Adrenal gland (tissue), 12 donors: Measurements from ENCODE around the gene SBNO2. TPM values are rescaled to one million over a fixed set of nuclear protein-coding genes. Genes with fewer than 3 reads are reported as not detected.
"Not testable (repeated sequence)": the region's sequence is repeated elsewhere in the genome, so short reads cannot be mapped to it uniquely, and the experiment has no call there.

Experiments
- DNase-seq, 7 donors: peaks; one replicate each; pipeline ENCODE4 v3.0.0-alpha.2; 2019 to 2020
- H3K27ac ChIP-seq, 5 donors: fragments of 200-600 bp; sonication (generic) in 4 of 5; 1 replicate in 3 of 5; 2 replicates in 2 of 5; pipeline versions ENCODE4 v1.5.1 to v1.8.0; 2016 to 2020; ENCODE audit warnings: mild to moderate bottlenecking in 1 of 5
- H3K27me3 ChIP-seq: fragments of 200-600 bp; 2 replicates; pipeline ENCODE4 v1.8.0; 2021
- H3K36me3 ChIP-seq, 2 donors: fragments of 200-600 bp; replicated peaks in 1 of 2; 1 replicate in 1 of 2; 2 replicates in 1 of 2; pipeline versions ENCODE4 v1.5.1 to v1.8.0; 2018 to 2022
- H3K4me1 ChIP-seq, 2 donors: fragments of 200-600 bp; replicated peaks in 1 of 2; 1 replicate in 1 of 2; 2 replicates in 1 of 2; pipeline versions ENCODE4 v1.5.1 to v1.8.0; 2018 to 2021
- H3K4me3 ChIP-seq, 4 donors: fragments of 200-600 bp; sonication (generic) in 3 of 4; one replicate each; pipeline ENCODE4 v1.5.1; 2016 to 2018
- H3K9me3 ChIP-seq, 3 donors: fragments of 200-600 bp; sonication (generic) in 1 of 3; replicated peaks in 1 of 3; 1 replicate in 2 of 3; 2 replicates in 1 of 3; pipeline versions ENCODE4 v1.5.1 to v1.8.0; 2016 to 2021
- CTCF ChIP-seq, 6 experiments: fragments of 450-650 bp in 4 of 6; fragments of 200-600 bp in 2 of 6; sonication (generic) in 1 of 6; IDR thresholded peaks; 1 replicate in 5 of 6; 2 replicates in 1 of 6; pipeline versions ENCODE4 v1.5.1 to v1.8.0; 2016 to 2021; ENCODE audit warnings: antibody characterized with exemption in 6 of 6, mild to moderate bottlenecking in 2 of 6, moderate library complexity in 1 of 6
- POLR2A ChIP-seq, 2 donors: fragments of 450-650 bp; IDR thresholded peaks; one replicate each; pipeline ENCODE4 v1.6.1; 2017; ENCODE audit warnings: antibody characterized with exemption in 2 of 2, mild to moderate bottlenecking in 2 of 2, moderate library complexity in 1 of 2
- WGBS, 4 donors: extraction: QIAGEN DNeasy Blood & Tissue Kit in 2 of 4; methylation state at CpG; one replicate each; pipeline versions ENCODE4 v1.1.5 to v1.1.7; 2013 to 2017; 5-methylcytosine and 5-hydroxymethylcytosine counted together
- intact Hi-C, 2 donors: fragments of 100-400 bp; cut with DNase I; formaldehyde crosslinking; loops; one replicate each; pipeline versions ENCODE4 v1.14.1 to v1.15.0; 2022 to 2023
- polyA plus RNA-seq, 3 donors: library from polyadenylated mRNA; stranded (reverse); fragments of 200-250 nt in 2 of 3; fragments of 350-450 nt in 1 of 3; fragmentation: Illumina TruSeq in 1 of 3; extraction: RNeasy Lipid Tissue Mini Kit (QIAGEN cat#74804) in 1 of 3; gene quantifications; one replicate each; pipeline ENCODE4 v1.2.3, GENCODE V29; 2013 to 2014
- total RNA-seq, 9 donors: library from RNA; depleted of rRNA in 4 of 9; stranded (reverse); fragments of >200 nt in 4 of 9; fragments of 120-200 nt in 1 of 9; fragmentation: NEBNext Ultra II Directional in 1 of 9; extraction: Animal tissue kit (Norgen Biotek cat#: 25700) in 1 of 9; gene quantifications; one replicate each; pipeline versions ENCODE4 v1.1.0 to v1.2.4, GENCODE V29; 2013 to 2023
- donor health status: healthy with polysubstance abuse.
- donor health status: Bipolar disorder and iron deficiency.
- donor health status: DM: yes; HTN: yes; CAD: no.
- donor health status: DM: no; HTN: no; CAD: no.
- donor health status: DM: no; HTN: no; CAD: no.
- donor health status: DM: yes; HTN: yes; CAD: no.

Gene SBNO2
- total and polyA plus RNA-seq, 12 donors, result 13.6 to 176 (median 74.7) TPM

GRCh38 chr19:1211494-1212234 lies 37.6 kb upstream of the SBNO2 start:
- no peaks in the 10 kb centered on the region for H3K9me3 ChIP-seq
- H3K36me3 ChIP-seq, result peaks cover 0 to 10% of the 10 kb centered on the region in 2 donors
- no peak for TF ChIP-seq POLR2A (IDR thresholded peaks at IDR 0.05)
- intact Hi-C loops, result no loop called here
- no peaks in the 10 kb centered on the region for H3K27me3 ChIP-seq
- peak in 3 of 7 donors; percentile 15 to 35 (median 30) for DNase-seq
- H3K4me1 ChIP-seq, result peaks cover 61 to 81% of the 10 kb centered on the region in 2 donors
- WGBS, 4 donors, result 85 to 89% (median 87%) methylated on average over 17 to 33 of the region's 33 CpGs
- no peak overlapping the region for H3K4me3 ChIP-seq
- H3K27ac ChIP-seq, result peak overlapping the region in 2 of 5 donors; percentile 8 to 78

- intact Hi-C loops, result no loop called here
- Histone ChIP-seq H3K27ac (peak overlapping the region in 4 of 5 donors; percentile 1 to 90 (median 63)), H3K4me3 (peak overlapping the region in 1 of 4 donors; percentile 13), H3K36me3 (peaks cover 0 to 10% of the 10 kb centered on the region in 2 donors), H3K9me3 (no peaks in the 10 kb centered on the region), H3K27me3 (no peaks in the 10 kb centered on the region), H3K4me1 (peaks cover 54 to 68% of the 10 kb centered on the region in 2 donors)
- 24 to 63% (median 55%) methylated on average over 6 to 13 of the region's 13 CpGs for WGBS, 4 donors
- TF ChIP-seq CTCF (IDR thresholded peaks at IDR 0.05) (no peak), POLR2A (IDR thresholded peaks at IDR 0.05) (no peak)
- peak in 6 of 7 donors; percentile 45 to 69 (median 58) for DNase-seq
These were observed 36.1 kb upstream of the SBNO2 start for GRCh38 chr19:1210227-1210538.

- peaks cover 43 to 67% of the 10 kb centered on the region in 2 donors for H3K4me1 ChIP-seq
- peak in 6 of 7 donors; percentile 36 to 72 (median 65) for DNase-seq
- WGBS, 4 donors, result 10 to 75% (median 65%) methylated on average over 1 to 10 of the region's 10 CpGs
- intact Hi-C loops, H3K9me3 ChIP-seq, H3K27me3 ChIP-seq: not testable (repeated sequence)
- H3K4me3 ChIP-seq, result peak overlapping the region in 1 of 4 donors; percentile 4
- TF ChIP-seq POLR2A (IDR thresholded peaks at IDR 0.05), result peak in 1 of 2 donors; percentile 14
- H3K36me3 ChIP-seq, result peaks cover 0 to 10% of the 10 kb centered on the region in 2 donors
- peak overlapping the region in 3 of 5 donors; percentile 48 to 90 (median 78) for H3K27ac ChIP-seq
These were observed 34.8 kb upstream of the SBNO2 start for GRCh38 chr19:1208830-1209229.

- peak overlapping the region; percentile 58 to 91 (median 79) for H3K27ac ChIP-seq
- H3K4me3 ChIP-seq, result peak overlapping the region; percentile 34 to 93 (median 52)
- TF ChIP-seq POLR2A (IDR thresholded peaks at IDR 0.05) (no peak), CTCF (IDR thresholded peaks at IDR 0.05) (no peak)
- no peaks in the 10 kb centered on the region for H3K27me3 ChIP-seq
- H3K4me1 ChIP-seq, result peaks cover 37 to 58% of the 10 kb centered on the region in 2 donors
- H3K9me3 ChIP-seq, result no peaks in the 10 kb centered on the region
- peaks cover 0 to 10% of the 10 kb centered on the region in 2 donors for H3K36me3 ChIP-seq
- intact Hi-C loops, result no loop called here
- WGBS, 4 donors, result 1 to 2% (median 1%) methylated on average over 17 to 38 of the region's 38 CpGs
- DNase-seq, result peak in 4 of 7 donors; percentile 26 to 53 (median 40)
These were observed 32.9 kb upstream of the SBNO2 start for GRCh38 chr19:1206864-1207450.

GRCh38 chr19:1206150-1206863 lies 32.2 kb upstream of the SBNO2 start:
- TF ChIP-seq POLR2A (IDR thresholded peaks at IDR 0.05), result no peak
- TF ChIP-seq CTCF (IDR thresholded peaks at IDR 0.05), result no peak
- intact Hi-C loops, result no loop called here
- Histone ChIP-seq H3K36me3 (peaks cover 0 to 10% of the 10 kb centered on the region in 2 donors), H3K27ac (peak overlapping the region; percentile 58 to 91 (median 79)), H3K9me3 (no peaks in the 10 kb centered on the region), H3K27me3 (no peaks in the 10 kb centered on the region), H3K4me1 (peaks cover 37 to 52% of the 10 kb centered on the region in 2 donors), H3K4me3 (peak overlapping the region; percentile 34 to 93 (median 52))
- peak in 4 of 7 donors; percentile 24 to 42 (median 34) for DNase-seq
- 0 to 1% (median 1%) methylated on average over 21 to 78 of the region's 78 CpGs for WGBS, 4 donors
